ENCODE results near the gene ABCD4.
"Not testable (repeated sequence)": the region's sequence is repeated elsewhere in the genome, so short reads cannot be mapped to it uniquely, and the experiment has no call there.

ABCD4 gene

GRCh38 chr14:74302634-74303569 is at the start of gene ABCD4:
Gene ABCD4, minus strand, starts transcription at chr14:74302934. Its CDS starts 22 bp downstream, at chr14:74302912.
- peak; percentile 68 to 70 for DNase-seq (ENCODE audit: low read depth in 2 of 2)

GRCh38 chr14:74350928-74351323 is 48.2 kb upstream of the ABCD4 start:
- no peak for DNase-seq (ENCODE audit: low read depth in 2 of 2)

GRCh38 chr14:74350211-74350927 is 47.6 kb upstream of the ABCD4 start:
- DNase-seq (ENCODE audit: low read depth in 2 of 2), result no peak

- DNase-seq (ENCODE audit: low read depth in 2 of 2), result no peak
These were observed 47.0 kb upstream of the ABCD4 start for GRCh38 chr14:74349757-74350156.

GRCh38 chr14:74348735-74349463 is 46.2 kb upstream of the ABCD4 start:
- DNase-seq (ENCODE audit: low read depth in 2 of 2), result no peak

- no peak for DNase-seq (ENCODE audit: low read depth in 2 of 2)
These were observed 45.6 kb upstream of the ABCD4 start, which contains the start of gene VRTN for GRCh38 chr14:74348241-74348734. Gene VRTN, plus strand, starts transcription at chr14:74348471. Its CDS starts 8,313 bp downstream, at chr14:74356784.

- no peak for DNase-seq (ENCODE audit: low read depth in 2 of 2)
These were observed 45.0 kb upstream of the ABCD4 start for GRCh38 chr14:74347795-74348100.

- DNase-seq (ENCODE audit: low read depth in 2 of 2), result no peak
These were observed 44.5 kb upstream of the ABCD4 start for GRCh38 chr14:74347097-74347794.

- DNase-seq (ENCODE audit: low read depth in 2 of 2), result no peak
These were observed 43.6 kb upstream of the ABCD4 start for GRCh38 chr14:74346341-74346740.

GRCh38 chr14:74333909-74334308 is 31.2 kb upstream of the ABCD4 start:
- no peak for DNase-seq (ENCODE audit: low read depth in 2 of 2)

- DNase-seq (ENCODE audit: low read depth in 2 of 2), result not testable (repeated sequence)
These were observed 27.3 kb upstream of the ABCD4 start for GRCh38 chr14:74329950-74330552.

GRCh38 chr14:74326369-74327152 is 23.8 kb upstream of the ABCD4 start:
- no peak for DNase-seq (ENCODE audit: low read depth in 2 of 2)

- DNase-seq (ENCODE audit: low read depth in 2 of 2), result no peak
These were observed 22.7 kb upstream of the ABCD4 start for GRCh38 chr14:74325446-74325845.

- DNase-seq (ENCODE audit: low read depth in 2 of 2), result no peak
These were observed 22.2 kb upstream of the ABCD4 start for GRCh38 chr14:74324931-74325361.

GRCh38 chr14:74314576-74314975 is 11.8 kb upstream of the ABCD4 start:
- DNase-seq (ENCODE audit: low read depth in 2 of 2), result no peak

- no peak for DNase-seq (ENCODE audit: low read depth in 2 of 2)
These were observed 10.9 kb upstream of the ABCD4 start for GRCh38 chr14:74313601-74314000.

- DNase-seq (ENCODE audit: low read depth in 2 of 2), result no peak
These were observed 9.4 kb upstream of the ABCD4 start for GRCh38 chr14:74312161-74312560.

GRCh38 chr14:74309125-74310022 is 6.6 kb upstream of the ABCD4 start:
- no peak for DNase-seq (ENCODE audit: low read depth in 2 of 2)

GRCh38 chr14:74308695-74309094 is 6.0 kb upstream of the ABCD4 start:
- DNase-seq (ENCODE audit: low read depth in 2 of 2), result no peak

Measured in stimulated activated CD8-positive, alpha-beta memory T cell treated with anti-CD3 and anti-CD28 coated beads, Interleukin-7, amount 100 ng/mL, for 1 hour (primary cell).